ENCODE measurements around the gene MRPL44. TPM values are rescaled to one million over a fixed set of nuclear protein-coding genes. Genes with fewer than 3 reads are reported as not detected.

MRPL44 gene
- total RNA-seq, 4 donors from 2014 or later: 18.9 to 58.4 (median 31.7) TPM

- intact Hi-C loops (cut with DNase I; ENCODE audit: low total_unique reads): no loop called here
- Histone ChIP-seq H3K36me3 (no peaks in the 10 kb centered on the region), H3K9me3 (no peaks in the 10 kb centered on the region), H3K4me3 (no peak overlapping the region), H3K27ac (peak overlapping the region; percentile 38 to 73 (median 56)), H3K27me3 (no peaks in the 10 kb centered on the region), H3K4me1 (peaks cover 0 to 26% (median 11%) of the 10 kb centered on the region in 4 donors)
- in situ Hi-C loops (cut with MboI; ENCODE audit: low pct_ligation_motif_present in 1 of 4, low pct_unique_long_range_greater_than_20kb in 1 of 4, low sequenced_read_pairs in 3 of 4): no loop called here
- peak; percentile 32 for DNase-seq
- 60% methylated on average over 12 of the region's 12 CpGs; no CpG with 5 or more reads in 1 of the 2 donors for WGBS, 2 donors (ENCODE audit: low coverage in 1 of 2)
- TF ChIP-seq CTCF (IDR thresholded peaks at IDR 0.05) (no peak), EP300 (IDR thresholded peaks at IDR 0.05; ENCODE audit: low read depth) (no peak), POLR2A (IDR thresholded peaks at IDR 0.05) (no peak), POLR2AphosphoS5 (IDR thresholded peaks at IDR 0.05) (no peak)
Measured at GRCh38 chr2:224008702-224009261, 51.5 kb downstream of the MRPL44 start.

GRCh38 chr2:224009605-224010315 lies 52.5 kb downstream of the MRPL44 start:
- H3K9me3 ChIP-seq: no peaks in the 10 kb centered on the region
- peaks cover 0 to 26% (median 11%) of the 10 kb centered on the region in 4 donors for H3K4me1 ChIP-seq
- no peaks in the 10 kb centered on the region for H3K27me3 ChIP-seq
- intact Hi-C loops (cut with DNase I; ENCODE audit: low total_unique reads) (no loop called here), in situ Hi-C loops (cut with MboI; ENCODE audit: low pct_ligation_motif_present in 1 of 4, low pct_unique_long_range_greater_than_20kb in 1 of 4, low sequenced_read_pairs in 3 of 4) (no loop called here)
- H3K36me3 ChIP-seq: no peaks in the 10 kb centered on the region
- H3K4me3 ChIP-seq: no peak overlapping the region
- H3K27ac ChIP-seq: peak overlapping the region; percentile 38 to 73 (median 56)
- 41 to 64% methylated on average over 3 to 5 of the region's 5 CpGs for WGBS, 2 donors (ENCODE audit: low coverage in 1 of 2)
- no peak for DNase-seq
- TF ChIP-seq POLR2AphosphoS5 (IDR thresholded peaks at IDR 0.05) (no peak), POLR2A (IDR thresholded peaks at IDR 0.05) (no peak), EP300 (IDR thresholded peaks at IDR 0.05; ENCODE audit: low read depth) (no peak), CTCF (IDR thresholded peaks at IDR 0.05) (no peak)

DNA sequence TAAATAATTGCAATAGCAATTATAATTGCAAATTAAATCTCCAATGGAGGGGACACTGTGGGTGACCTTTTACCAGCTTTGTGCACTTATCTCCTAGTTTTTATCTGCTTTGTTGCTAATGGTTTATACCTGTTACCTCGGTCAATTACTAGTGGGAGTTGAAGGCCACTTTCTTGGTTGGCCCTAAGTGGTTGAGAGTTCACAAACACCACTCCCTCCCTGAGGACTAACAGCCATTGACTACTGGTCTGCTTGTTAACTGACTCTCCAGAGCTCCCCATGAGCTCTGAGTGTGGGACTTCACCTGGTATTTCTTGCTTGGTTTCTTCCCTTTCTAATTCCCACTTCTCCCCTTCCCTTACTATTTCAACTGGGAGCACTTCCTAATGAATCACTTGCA lies 54.6 kb downstream of the MRPL44 start:
- H3K27ac ChIP-seq: no peak overlapping the region
- no peaks in the 10 kb centered on the region for H3K9me3 ChIP-seq
- H3K4me3 ChIP-seq: no peak overlapping the region
- in situ Hi-C loops (cut with MboI; ENCODE audit: low pct_ligation_motif_present in 1 of 4, low pct_unique_long_range_greater_than_20kb in 1 of 4, low sequenced_read_pairs in 3 of 4) (no loop called here), intact Hi-C loops (cut with DNase I; ENCODE audit: low total_unique reads) (no loop called here)
- WGBS, 2 donors (ENCODE audit: low coverage in 1 of 2): 78 to 88% methylated on average over 1 of the region's 1 CpG
- TF ChIP-seq EP300 (IDR thresholded peaks at IDR 0.05; ENCODE audit: low read depth) (no peak), POLR2AphosphoS5 (IDR thresholded peaks at IDR 0.05) (no peak), CTCF (IDR thresholded peaks at IDR 0.05) (no peak), POLR2A (IDR thresholded peaks at IDR 0.05) (no peak)
- DNase-seq: no peak
- H3K4me1 ChIP-seq: peaks cover 0 to 26% (median 11%) of the 10 kb centered on the region in 4 donors
- H3K36me3 ChIP-seq: no peaks in the 10 kb centered on the region
- H3K27me3 ChIP-seq: no peaks in the 10 kb centered on the region

- no peak for TF ChIP-seq EP300 (IDR thresholded peaks at IDR 0.05; ENCODE audit: low read depth)
- no peak for TF ChIP-seq POLR2A (IDR thresholded peaks at IDR 0.05)
- no peak for TF ChIP-seq CTCF (IDR thresholded peaks at IDR 0.05)
- no peak for TF ChIP-seq POLR2AphosphoS5 (IDR thresholded peaks at IDR 0.05)
- Histone ChIP-seq H3K36me3 (no peaks in the 10 kb centered on the region), H3K4me1 (peaks cover 0 to 9% (median 4%) of the 10 kb centered on the region in 4 donors), H3K9me3 (no peaks in the 10 kb centered on the region), H3K27ac (no peak overlapping the region), H3K4me3 (no peak overlapping the region), H3K27me3 (no peaks in the 10 kb centered on the region)
- intact Hi-C loops (cut with DNase I; ENCODE audit: low total_unique reads) (no loop called here), in situ Hi-C loops (cut with MboI; ENCODE audit: low pct_ligation_motif_present in 1 of 4, low pct_unique_long_range_greater_than_20kb in 1 of 4, low sequenced_read_pairs in 3 of 4) (no loop called here)
- WGBS, 2 donors (ENCODE audit: low coverage in 1 of 2): 92 to 93% methylated on average over 4 of the region's 4 CpGs
- no peak for DNase-seq
Measured at GRCh38 chr2:224014336-224014735, 57.1 kb downstream of the MRPL44 start.
